Keratinocyte (primary cell): ENCODE data around the gene C3orf20. TPM values are rescaled to one million over a fixed set of nuclear protein-coding genes. Genes with fewer than 3 reads are reported as not detected.

Experiments used
- DNase-seq: peaks from one replicate; pipeline ENCODE4 v3.0.0-alpha.2; 2011; ENCODE audit warnings: low read depth, missing footprints, low spot score
- FAIRE-seq: peaks from 2 replicates; lab custom pipeline; 2011; peaks lifted over from hg19 to GRCh38; lab: Jason Lieb, UNC
- H2AFZ ChIP-seq: 2 replicates; pipeline ENCODE4 v1.6.0; 2012; ENCODE audit warnings: low read length, control low read depth, inconsistent platforms; ENCODE audit not compliant: control insufficient read depth
- H3K27ac ChIP-seq: 2 replicates; pipeline ENCODE4 v1.5.1; 2011; ENCODE audit warnings: low read length; ENCODE audit not compliant: control insufficient read depth, insufficient read depth
- H3K27me3 ChIP-seq: 3 replicates; pipeline ENCODE4 v1.6.0; 2011; ENCODE audit warnings: low read length; ENCODE audit not compliant: control insufficient read depth, insufficient read depth; ENCODE audit errors: extremely low read depth
- H3K36me3 ChIP-seq, 2 experiments: 2 replicates in 1 of 2; 3 replicates in 1 of 2; pipeline ENCODE4 v1.5.1; 2011; ENCODE audit warnings: low read length in 2 of 2, mild to moderate bottlenecking in 1 of 2; ENCODE audit not compliant: control insufficient read depth in 2 of 2, insufficient read depth in 2 of 2; ENCODE audit errors: extremely low read depth in 1 of 2
- H3K4me1 ChIP-seq: 3 replicates; pipeline ENCODE4 v1.5.1; 2011; ENCODE audit warnings: low read length; ENCODE audit not compliant: control insufficient read depth, insufficient read depth; ENCODE audit errors: extremely low read depth
- H3K4me2 ChIP-seq: 3 replicates; pipeline ENCODE4 v1.6.0; 2011; ENCODE audit warnings: low read depth, low read length; ENCODE audit not compliant: control insufficient read depth, insufficient read depth; ENCODE audit errors: extremely low read depth
- H3K4me3 ChIP-seq, 3 experiments: fragments of 200-600 bp in 1 of 3; sonication (generic) in 1 of 3; 2 replicates in 2 of 3; 3 replicates in 1 of 3; pipeline ENCODE4 v1.5.1; 2011 to 2016; ENCODE audit warnings: low read length in 3 of 3, mild to moderate bottlenecking in 3 of 3, control low read depth in 2 of 3, inconsistent platforms in 1 of 3, low read depth in 1 of 3, mixed read lengths in 1 of 3, mixed run types in 1 of 3, moderate library complexity in 1 of 3; ENCODE audit not compliant: control insufficient read depth in 2 of 3, insufficient read depth in 2 of 3; ENCODE audit errors: extremely low read depth in 1 of 3
- H3K79me2 ChIP-seq: 2 replicates; pipeline ENCODE4 v1.6.0; 2012; ENCODE audit warnings: low read length; ENCODE audit not compliant: control insufficient read depth, insufficient read depth
- H3K9ac ChIP-seq: 3 replicates; pipeline ENCODE4 v1.6.0; 2011; ENCODE audit warnings: low read length; ENCODE audit not compliant: control insufficient read depth, insufficient read depth; ENCODE audit errors: extremely low read depth
- H3K9me1 ChIP-seq: 3 replicates; pipeline ENCODE4 v1.6.0; 2011; ENCODE audit warnings: low read length; ENCODE audit not compliant: control insufficient read depth, insufficient read depth; ENCODE audit errors: extremely low read depth
- H3K9me3 ChIP-seq: 2 replicates; pipeline ENCODE4 v1.5.1; 2012; ENCODE audit warnings: low read depth, low read length; ENCODE audit not compliant: control insufficient read depth
- H4K20me1 ChIP-seq: 3 replicates; pipeline ENCODE4 v1.6.0; 2011; ENCODE audit warnings: low read length; ENCODE audit not compliant: control insufficient read depth, insufficient read depth; ENCODE audit errors: extremely low read depth
- EZH2 ChIP-seq: IDR thresholded peaks from one replicate; pipeline ENCODE4 v1.6.1; 2012; ENCODE audit warnings: inconsistent platforms, mild to moderate bottlenecking, low read length, moderate library complexity
- dilution Hi-C: fragments of 300-500 bp; cut with MboI; formaldehyde crosslinking; loops from one replicate; pipeline ENCODE4 v1.7.0; 2020; ENCODE audit warnings: low sequenced_read_pairs; ENCODE audit not compliant: extremely low pct_ligation_motif_present
- polyA plus RNA-seq, 5 experiments: library from polyadenylated mRNA; depleted of rRNA in 3 of 5; stranded (reverse) in 3 of 5; stranded (forward) in 1 of 5; unstranded in 1 of 5; fragments of >200 nt; gene quantifications; 1 replicate in 1 of 5; 2 replicates in 3 of 5; 3 replicates in 1 of 5; pipeline versions ENCODE4 v1.2.1 to v1.2.3, GENCODE V29; 2011 to 2012; ENCODE audit warnings: missing spikeins in 2 of 5, low read depth in 1 of 5, low replicate concordance in 1 of 5
- TF ChIP-seq, protein P1 (sequence below), 3 experiments: IDR thresholded peaks in 1 of 3; conservative IDR thresholded peaks in 1 of 3; optimal IDR thresholded peaks in 1 of 3; 2 replicates in 2 of 3; 3 replicates in 1 of 3; pipeline versions ENCODE3 to v1.5.1; 2011; ENCODE audit warnings: low read length in 3 of 3, mild to moderate bottlenecking in 3 of 3, moderate library complexity in 2 of 3, control low read depth in 1 of 3, inconsistent platforms in 1 of 3; ENCODE audit not compliant: insufficient read depth in 2 of 3; ENCODE audit errors: extremely low read depth in 1 of 3

C3orf20 gene
- polyA plus RNA-seq, 1 donor (not counting 4 experiments of a cell fraction or from before 2014, with no cell fraction given) = not detected

DNA sequence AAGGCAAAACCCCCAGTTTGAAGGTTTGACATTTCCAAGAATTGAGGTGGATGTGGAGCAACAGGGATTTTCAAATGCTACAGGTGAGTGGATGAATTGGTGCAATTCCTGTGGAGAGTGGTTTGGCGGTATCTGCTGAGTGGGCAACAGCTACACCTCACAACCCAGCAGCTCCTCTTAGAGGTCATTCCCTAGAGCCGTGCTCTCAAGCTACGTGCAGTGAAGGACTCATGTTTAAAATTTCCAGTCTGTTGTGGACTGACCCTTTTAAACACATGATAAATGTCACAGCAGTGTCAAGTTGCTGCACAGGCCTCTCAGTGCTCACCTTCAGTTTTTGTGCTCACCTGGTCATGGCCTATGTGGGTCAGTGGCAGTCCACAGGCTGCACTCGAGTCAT is 9.5 kb downstream of the C3orf20 start:
- H3K27ac ChIP-seq = no peak overlapping the region
- peaks cover 2% of the 10 kb centered on the region for H3K9me3 ChIP-seq
- no peaks in the 10 kb centered on the region for H3K4me1 ChIP-seq
- H3K36me3 ChIP-seq = no peaks in the 10 kb centered on the region
- TF ChIP-seq, protein P1, sequence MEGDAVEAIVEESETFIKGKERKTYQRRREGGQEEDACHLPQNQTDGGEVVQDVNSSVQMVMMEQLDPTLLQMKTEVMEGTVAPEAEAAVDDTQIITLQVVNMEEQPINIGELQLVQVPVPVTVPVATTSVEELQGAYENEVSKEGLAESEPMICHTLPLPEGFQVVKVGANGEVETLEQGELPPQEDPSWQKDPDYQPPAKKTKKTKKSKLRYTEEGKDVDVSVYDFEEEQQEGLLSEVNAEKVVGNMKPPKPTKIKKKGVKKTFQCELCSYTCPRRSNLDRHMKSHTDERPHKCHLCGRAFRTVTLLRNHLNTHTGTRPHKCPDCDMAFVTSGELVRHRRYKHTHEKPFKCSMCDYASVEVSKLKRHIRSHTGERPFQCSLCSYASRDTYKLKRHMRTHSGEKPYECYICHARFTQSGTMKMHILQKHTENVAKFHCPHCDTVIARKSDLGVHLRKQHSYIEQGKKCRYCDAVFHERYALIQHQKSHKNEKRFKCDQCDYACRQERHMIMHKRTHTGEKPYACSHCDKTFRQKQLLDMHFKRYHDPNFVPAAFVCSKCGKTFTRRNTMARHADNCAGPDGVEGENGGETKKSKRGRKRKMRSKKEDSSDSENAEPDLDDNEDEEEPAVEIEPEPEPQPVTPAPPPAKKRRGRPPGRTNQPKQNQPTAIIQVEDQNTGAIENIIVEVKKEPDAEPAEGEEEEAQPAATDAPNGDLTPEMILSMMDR (optimal IDR thresholded peaks at IDR 0.05 in 1 of 3, IDR thresholded peaks at IDR 0.05 in 1 of 3, conservative IDR thresholded peaks at IDR 0.05 in 1 of 3; ENCODE audit: extremely low read depth in 1 of 3, insufficient read depth in 2 of 3, low read length in 3 of 3) = no peak
- TF ChIP-seq EZH2 = no peak
- H3K27me3 ChIP-seq = peaks cover under 1% of the 10 kb centered on the region
- H3K4me2 ChIP-seq = no peak overlapping the region
- H3K4me3 ChIP-seq = no peak overlapping the region
- H4K20me1 ChIP-seq = no peaks in the 10 kb centered on the region
- no peak overlapping the region for H3K9ac ChIP-seq
- H3K79me2 ChIP-seq = no peaks in the 10 kb centered on the region
- dilution Hi-C loops = no loop called here
- H3K9me1 ChIP-seq = no peaks in the 10 kb centered on the region
- no peak for DNase-seq
- H2AFZ ChIP-seq = no peak overlapping the region
- FAIRE-seq = no peak

DNA sequence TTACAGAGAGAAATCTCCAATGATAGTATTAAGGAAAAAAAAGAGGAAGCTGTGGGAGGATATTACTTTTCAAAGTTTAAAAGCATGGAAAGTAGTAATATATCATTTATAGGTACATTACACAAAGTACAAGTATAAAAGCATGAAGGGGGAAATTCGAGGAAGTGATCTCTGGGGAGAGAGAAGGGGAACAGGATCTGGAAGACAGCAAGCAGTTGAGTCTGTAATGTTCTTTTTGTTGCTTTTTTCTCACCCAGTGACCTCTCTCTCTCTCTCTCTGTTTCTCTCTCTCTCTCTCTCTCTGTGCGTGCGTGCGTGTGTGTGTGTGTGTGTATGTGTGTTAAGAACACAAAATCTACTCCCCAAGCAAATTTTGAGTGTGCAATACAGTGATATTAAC is 10.2 kb downstream of the C3orf20 start:
- H3K9me3 ChIP-seq = no peaks in the 10 kb centered on the region
- TF ChIP-seq, protein P1 (optimal IDR thresholded peaks at IDR 0.05 in 1 of 3, IDR thresholded peaks at IDR 0.05 in 1 of 3, conservative IDR thresholded peaks at IDR 0.05 in 1 of 3; ENCODE audit: extremely low read depth in 1 of 3, insufficient read depth in 2 of 3, low read length in 3 of 3) = no peak
- TF ChIP-seq EZH2 = no peak
- H4K20me1 ChIP-seq = no peaks in the 10 kb centered on the region
- H3K27me3 ChIP-seq = peaks cover 2% of the 10 kb centered on the region
- dilution Hi-C loops = no loop called here
- H3K36me3 ChIP-seq = no peaks in the 10 kb centered on the region
- no peak overlapping the region for H3K4me2 ChIP-seq
- DNase-seq (no peak), FAIRE-seq (no peak)
- no peaks in the 10 kb centered on the region for H3K4me1 ChIP-seq
- H3K27ac ChIP-seq = no peak overlapping the region
- H3K9ac ChIP-seq = no peak overlapping the region
- no peak overlapping the region for H2AFZ ChIP-seq
- no peak overlapping the region for H3K4me3 ChIP-seq
- H3K79me2 ChIP-seq = no peaks in the 10 kb centered on the region
- H3K9me1 ChIP-seq = no peaks in the 10 kb centered on the region
